HG03045 (cell line): ENCODE measurements around the gene MCOLN1.
A peak's percentile ranks its signal among the peaks of the same experiment; 100 is the strongest.

Experiments
- ATAC-seq: cut with Tn5 transposase; IDR thresholded peaks from one replicate; pipeline ENCODE4 v1.9.1; 2021; ENCODE audit warnings: mild to moderate bottlenecking, moderate library complexity; ENCODE audit not compliant: unreplicated experiment

Gene MCOLN1

GRCh38 chr19:7522072-7522922, at the start of gene MCOLN1:
TSS of gene MCOLN1 (plus strand) at chr19:7522624. CDS start at chr19:7522751, 127 bp downstream.
- peak; percentile 77 for ATAC-seq

GRCh38 chr19:7475665-7476064, 46.8 kb upstream of the MCOLN1 start:
- ATAC-seq = no peak

- ATAC-seq = no peak
Measured at GRCh38 chr19:7476241-7476640, 46.2 kb upstream of the MCOLN1 start.

- no peak for ATAC-seq
Measured at GRCh38 chr19:7476777-7477494, 45.5 kb upstream of the MCOLN1 start.

GRCh38 chr19:7477758-7478157, 44.7 kb upstream of the MCOLN1 start:
- ATAC-seq = no peak

GRCh38 chr19:7478173-7478842, 44.1 kb upstream of the MCOLN1 start:
- no peak for ATAC-seq

GRCh38 chr19:7478843-7479227, 43.6 kb upstream of the MCOLN1 start:
- ATAC-seq = no peak

GRCh38 chr19:7480222-7480969, 42.0 kb upstream of the MCOLN1 start:
- ATAC-seq = no peak

GRCh38 chr19:7480970-7481255, 41.5 kb upstream of the MCOLN1 start:
- no peak for ATAC-seq

- no peak for ATAC-seq
Measured at GRCh38 chr19:7482584-7483439, 39.6 kb upstream of the MCOLN1 start.

- no peak for ATAC-seq
Measured at GRCh38 chr19:7483720-7484201, 38.7 kb upstream of the MCOLN1 start.

GRCh38 chr19:7486923-7487322, 35.5 kb upstream of the MCOLN1 start:
- ATAC-seq = no peak

GRCh38 chr19:7488736-7489353, 33.6 kb upstream of the MCOLN1 start, which contains the start of gene PEX11G:
TSS of gene PEX11G (minus strand) at chr19:7489035. CDS start at chr19:7489010, 25 bp downstream.
- ATAC-seq = peak; percentile 56

- no peak for ATAC-seq
Measured at GRCh38 chr19:7489609-7490044, 32.8 kb upstream of the MCOLN1 start.

- no peak for ATAC-seq
Measured at GRCh38 chr19:7492142-7492541, 30.3 kb upstream of the MCOLN1 start.

- no peak for ATAC-seq
Measured at GRCh38 chr19:7492558-7492957, 29.9 kb upstream of the MCOLN1 start.

- ATAC-seq = no peak
Measured at GRCh38 chr19:7494416-7495098, 27.9 kb upstream of the MCOLN1 start.

- ATAC-seq = no peak
Measured at GRCh38 chr19:7497292-7497691, 25.1 kb upstream of the MCOLN1 start.
